Cardiac fibroblast (primary cell): Measurements from ENCODE around the gene GRIPAP1.

ENCODE experiments used
- DNase-seq, 2 donors: peaks; one replicate each; pipeline versions ENCODE4 v3.0.0 to v3.0.0-alpha.2; 2010; ENCODE audit warnings: low read depth in 2 of 2
- H3K4me3 ChIP-seq, 2 donors: replicated peaks in 1 of 2; 1 replicate in 1 of 2; 2 replicates in 1 of 2; pipeline ENCODE4 v1.5.1; 2011; ENCODE audit warnings: low read depth in 2 of 2, low read length in 2 of 2, mild to moderate bottlenecking in 2 of 2, moderate library complexity in 1 of 2
- TF ChIP-seq, protein P1 (sequence below): IDR thresholded peaks from one replicate; pipeline ENCODE4 v1.5.1; 2011; ENCODE audit warnings: low read depth, mild to moderate bottlenecking, low read length, inconsistent platforms

GRIPAP1 gene

DNA sequence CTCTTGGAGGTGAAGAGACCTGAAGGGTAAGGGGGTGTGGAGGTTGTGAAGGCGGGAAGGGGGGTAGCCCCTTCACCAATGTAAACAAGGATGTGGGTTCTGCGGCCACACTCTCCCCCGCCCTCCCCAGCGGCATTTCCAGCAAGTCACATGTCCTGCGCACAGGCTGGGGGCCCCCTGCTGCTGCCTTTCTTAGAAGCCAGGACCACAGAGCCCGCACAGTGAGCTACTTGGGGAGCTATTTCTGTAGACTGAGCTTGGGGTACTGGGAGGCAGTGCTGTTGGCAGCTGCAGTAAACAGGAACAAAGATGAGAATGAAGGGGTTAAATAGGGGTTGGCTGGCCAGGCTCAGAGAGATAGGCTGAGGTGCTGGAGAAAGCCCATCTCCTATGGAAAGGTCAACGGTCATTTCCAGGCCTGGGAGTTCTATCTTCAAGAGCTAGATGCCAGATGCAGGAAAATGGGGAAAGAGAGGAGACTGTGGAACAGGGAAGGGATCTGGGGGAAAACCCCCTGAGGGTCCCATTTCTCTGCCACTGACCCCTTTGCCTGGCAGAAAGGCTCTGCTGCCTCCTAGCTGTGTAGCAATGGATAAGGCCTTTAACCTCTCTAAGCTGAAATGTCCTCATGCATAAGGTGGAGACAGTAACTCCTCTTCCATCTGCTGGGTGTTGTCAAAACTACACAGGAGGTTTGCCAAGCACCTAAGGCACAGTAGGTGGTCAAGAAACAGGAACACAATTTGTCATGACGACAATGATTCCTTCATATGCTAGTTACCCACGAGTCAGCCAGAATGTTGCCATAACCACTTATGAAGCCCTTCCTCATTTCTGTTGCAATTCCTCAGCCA is 64.8 kb downstream of the GRIPAP1 start:
- H3K4me3 ChIP-seq: no peak overlapping the region
- DNase-seq: peak; percentile 18 to 28
- TF ChIP-seq, protein P1, sequence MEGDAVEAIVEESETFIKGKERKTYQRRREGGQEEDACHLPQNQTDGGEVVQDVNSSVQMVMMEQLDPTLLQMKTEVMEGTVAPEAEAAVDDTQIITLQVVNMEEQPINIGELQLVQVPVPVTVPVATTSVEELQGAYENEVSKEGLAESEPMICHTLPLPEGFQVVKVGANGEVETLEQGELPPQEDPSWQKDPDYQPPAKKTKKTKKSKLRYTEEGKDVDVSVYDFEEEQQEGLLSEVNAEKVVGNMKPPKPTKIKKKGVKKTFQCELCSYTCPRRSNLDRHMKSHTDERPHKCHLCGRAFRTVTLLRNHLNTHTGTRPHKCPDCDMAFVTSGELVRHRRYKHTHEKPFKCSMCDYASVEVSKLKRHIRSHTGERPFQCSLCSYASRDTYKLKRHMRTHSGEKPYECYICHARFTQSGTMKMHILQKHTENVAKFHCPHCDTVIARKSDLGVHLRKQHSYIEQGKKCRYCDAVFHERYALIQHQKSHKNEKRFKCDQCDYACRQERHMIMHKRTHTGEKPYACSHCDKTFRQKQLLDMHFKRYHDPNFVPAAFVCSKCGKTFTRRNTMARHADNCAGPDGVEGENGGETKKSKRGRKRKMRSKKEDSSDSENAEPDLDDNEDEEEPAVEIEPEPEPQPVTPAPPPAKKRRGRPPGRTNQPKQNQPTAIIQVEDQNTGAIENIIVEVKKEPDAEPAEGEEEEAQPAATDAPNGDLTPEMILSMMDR: no peak

DNA sequence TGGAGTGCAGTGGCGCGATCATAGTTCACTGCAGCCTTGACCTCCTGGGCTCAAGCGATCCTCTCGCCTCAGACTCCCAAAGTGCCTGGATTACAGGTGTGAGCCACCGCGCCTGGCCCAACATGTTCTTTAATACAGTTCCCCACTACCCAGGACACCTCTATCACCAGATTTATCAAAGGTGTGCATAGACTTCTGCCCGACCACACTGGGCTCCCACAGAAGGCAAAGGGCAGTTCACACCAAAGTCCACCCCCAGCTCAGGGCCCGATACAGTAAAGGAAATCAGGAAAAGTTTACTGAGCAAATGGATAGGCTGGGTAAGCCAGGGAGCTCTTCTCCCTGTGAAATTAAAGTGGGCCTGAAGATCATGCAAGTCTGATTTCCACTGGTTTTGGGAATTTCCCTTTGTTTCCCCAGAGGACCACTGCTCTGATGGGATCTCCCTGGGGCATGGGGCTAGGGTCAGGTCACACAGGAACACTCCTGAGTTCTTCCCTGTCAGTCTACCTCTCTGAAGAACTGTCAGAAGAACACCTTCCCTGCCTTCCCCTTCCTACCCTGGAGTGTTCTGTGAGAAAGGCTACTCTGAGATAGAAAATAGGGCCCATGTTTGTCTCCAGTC is 65.5 kb downstream of the GRIPAP1 start:
- TF ChIP-seq, protein P1: no peak
- no peak for DNase-seq
- H3K4me3 ChIP-seq: no peak overlapping the region

DNA sequence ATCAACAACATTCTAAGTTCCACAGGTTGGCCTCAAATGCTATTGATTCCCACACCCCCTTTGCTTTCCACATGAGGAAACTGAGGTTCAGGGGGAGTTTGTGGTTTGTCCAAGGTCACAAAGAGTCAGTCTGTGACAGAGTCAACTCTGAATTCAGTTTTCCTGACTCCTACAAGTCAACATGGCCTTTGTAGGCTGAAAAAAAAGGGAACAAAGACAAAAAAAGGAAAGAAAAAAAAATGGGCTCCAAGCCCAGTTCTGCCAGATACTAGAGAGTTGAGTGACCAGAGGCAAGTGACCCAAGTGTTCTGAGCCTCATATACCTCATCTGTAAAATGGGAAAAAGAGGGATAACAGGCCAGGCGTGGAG is 66.8 kb downstream of the GRIPAP1 start:
- no peak for DNase-seq
- no peak overlapping the region for H3K4me3 ChIP-seq
- TF ChIP-seq, protein P1: no peak

DNA sequence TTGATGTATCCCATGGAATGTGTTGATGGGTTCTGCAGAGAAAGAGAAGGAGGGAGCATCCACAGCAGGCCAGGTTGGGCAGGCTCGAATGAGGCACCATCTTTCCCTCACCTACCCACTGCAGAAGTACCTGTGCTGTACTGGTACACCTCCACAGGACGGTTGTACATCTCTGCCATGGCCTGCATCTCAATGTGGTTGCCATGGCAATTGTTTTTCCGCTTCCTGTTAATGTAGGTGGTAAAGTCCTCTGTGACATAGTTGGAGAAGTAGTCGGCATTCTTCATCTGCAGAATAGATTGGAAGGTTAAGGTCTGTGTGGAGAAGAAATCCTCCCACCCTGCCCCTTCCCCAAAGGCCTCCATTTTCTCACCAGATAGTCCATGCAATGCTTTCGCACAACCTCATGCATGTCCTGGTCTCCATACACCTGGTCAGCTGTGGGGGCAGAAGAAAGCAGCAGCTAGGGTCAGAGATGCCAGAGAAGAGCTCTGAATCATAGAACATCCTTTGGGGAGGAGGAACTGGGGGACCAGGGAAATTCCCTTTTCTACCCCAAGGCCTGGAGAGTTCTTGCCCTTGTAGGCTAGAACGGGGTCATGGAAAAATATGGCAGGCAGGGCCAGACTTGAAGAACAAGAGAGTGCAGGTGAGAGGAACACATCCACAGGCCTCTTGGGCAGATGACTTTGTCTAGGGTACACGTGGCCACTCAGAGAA is 67.3 kb downstream of the GRIPAP1 start:
- TF ChIP-seq, protein P1: no peak

DNA sequence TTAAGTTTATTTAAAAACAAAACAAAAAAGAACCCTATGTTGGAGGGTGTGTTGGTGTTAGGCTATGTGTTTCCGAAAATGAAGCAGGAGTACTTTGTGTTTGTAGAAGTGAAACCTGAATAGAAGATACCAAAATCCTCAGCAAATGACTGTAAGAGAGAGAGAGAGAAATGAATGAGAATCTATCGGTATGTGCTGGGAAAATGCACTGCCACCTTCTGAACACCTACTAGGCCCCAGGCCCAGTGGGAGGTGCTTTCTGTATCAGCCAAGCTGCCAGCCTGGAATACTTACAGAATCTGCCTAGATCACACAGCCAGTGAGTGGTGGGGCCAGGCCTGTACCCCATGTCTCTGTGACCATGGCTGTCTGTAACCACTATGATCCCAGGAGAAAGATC is 68.3 kb downstream of the GRIPAP1 start:
- TF ChIP-seq, protein P1: no peak
- no peak for DNase-seq

More for the DNA sequence above, 67.3 kb downstream of the GRIPAP1 start:
- H3K4me3 ChIP-seq: no peak overlapping the region
- no peak for DNase-seq

DNA sequence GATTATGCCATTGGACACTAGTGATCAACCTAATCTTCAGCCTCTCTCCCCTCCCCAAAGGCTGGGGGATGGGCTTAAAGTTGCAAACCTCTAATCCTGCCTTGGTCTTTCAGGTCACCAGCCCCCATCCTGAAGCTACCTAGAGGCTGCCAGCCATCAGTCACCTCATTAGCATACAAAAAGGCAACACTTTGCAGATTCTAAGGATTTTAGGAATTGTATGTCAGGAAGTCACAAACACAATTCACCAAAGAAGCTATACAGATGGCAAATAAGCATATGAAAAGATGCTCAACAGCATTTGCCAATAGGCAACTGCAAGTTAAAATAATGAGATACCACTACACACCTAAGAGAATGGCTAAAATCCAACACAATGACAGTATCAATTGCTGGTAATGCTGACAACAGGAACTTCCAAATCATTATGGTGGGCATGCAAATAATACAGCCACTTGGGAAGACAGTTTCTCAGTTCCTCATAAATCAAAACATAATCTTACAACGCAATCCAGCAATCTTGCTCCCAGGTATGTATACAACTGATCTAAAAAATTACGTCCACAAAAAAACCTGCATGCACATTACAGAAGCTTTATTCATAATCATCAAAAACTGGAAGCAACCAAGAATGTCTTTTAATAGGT is 74.2 kb downstream of the GRIPAP1 start:
- H3K4me3 ChIP-seq: no peak overlapping the region
- no peak for DNase-seq
- TF ChIP-seq, protein P1: no peak

More for the DNA sequence above, 68.3 kb downstream of the GRIPAP1 start:
- no peak overlapping the region for H3K4me3 ChIP-seq
